Left ventricle myocardium superior (tissue), 1 donor: ENCODE measurements around the gene NPIPB13. TPM values are rescaled to one million over a fixed set of nuclear protein-coding genes. Genes with fewer than 3 reads are reported as not detected.
A peak's percentile ranks its signal among the peaks of the same experiment; 100 is the strongest.
"Not testable (repeated sequence)": the region's sequence is repeated elsewhere in the genome, so short reads cannot be mapped to it uniquely, and the experiment has no call there.

ENCODE experiments used
- ATAC-seq: fragments of 200-7000 bp; cut with Tn5 transposase; one replicate; pipeline ENCODE4 v1.9.1; 2020; ENCODE audit warnings: mild to moderate bottlenecking, moderate library complexity
- DNase-seq: peaks from one replicate; pipeline ENCODE4 v3.0.0-alpha.2; 2020
- intact Hi-C: fragments of 100-400 bp; cut with micrococcal nuclease; formaldehyde crosslinking; loops from one replicate; pipeline ENCODE4 v1.11.0; 2022
- long read RNA-seq: library from polyadenylated mRNA; unstranded; transcript quantifications from one replicate; pipeline ENCODE4 v2.0.0, GENCODE V29; 2021
- total RNA-seq: library from RNA; stranded (reverse); fragmentation: NEBNext Ultra II Directional; extraction: Animal tissue kit (Norgen Biotek cat#: 25700); gene quantifications from one replicate; pipeline ENCODE4 v1.2.1, GENCODE V29; 2021
- donor health status: DM: no; HTN: yes; CAD: no; lungs with severe emphysema.

The NPIPB13 gene
- total RNA-seq, result 3.5 TPM
- long read RNA-seq, partial matches to known transcripts, result 0 of 1 reads
- long read RNA-seq, other reads (novel, unspliced or antisense), result 1 of 1 reads

DNA sequence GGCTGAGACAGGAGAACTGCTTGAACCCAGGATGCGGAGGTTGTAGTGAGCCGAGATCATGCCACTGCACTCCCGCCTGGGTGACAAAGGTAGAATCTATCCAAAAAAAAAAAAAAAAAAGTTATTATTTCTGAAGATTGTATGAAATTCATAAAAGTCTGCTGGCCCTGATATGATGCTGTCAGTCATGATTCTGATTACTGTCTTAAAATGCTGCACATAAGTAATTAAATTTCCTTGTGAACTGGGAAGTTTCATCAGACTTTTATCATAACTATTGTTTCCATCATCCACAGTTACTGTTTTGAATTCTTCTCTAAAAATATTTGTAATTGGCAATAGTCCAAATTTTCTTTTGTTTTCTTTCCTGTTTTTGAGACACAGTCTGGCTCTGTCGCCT is at the start of gene NPIPB13:
Gene NPIPB13 (minus strand): TSS at position 101 of the 400 bp plus-strand sequence. CDS start 2,906 bp downstream, outside the sequence.
- intact Hi-C loops, result not testable (repeated sequence)

GRCh38 chr16:30282357-30282756 is 34.1 kb upstream of the NPIPB13 start:
- DNase-seq, ATAC-seq, intact Hi-C loops: not testable (repeated sequence)

More for the DNA sequence above, at the start of gene NPIPB13:
- not testable (repeated sequence) for ATAC-seq, DNase-seq

GRCh38 chr16:30278523-30278922 is 30.2 kb upstream of the NPIPB13 start:
- ATAC-seq, intact Hi-C loops, DNase-seq: not testable (repeated sequence)

DNA sequence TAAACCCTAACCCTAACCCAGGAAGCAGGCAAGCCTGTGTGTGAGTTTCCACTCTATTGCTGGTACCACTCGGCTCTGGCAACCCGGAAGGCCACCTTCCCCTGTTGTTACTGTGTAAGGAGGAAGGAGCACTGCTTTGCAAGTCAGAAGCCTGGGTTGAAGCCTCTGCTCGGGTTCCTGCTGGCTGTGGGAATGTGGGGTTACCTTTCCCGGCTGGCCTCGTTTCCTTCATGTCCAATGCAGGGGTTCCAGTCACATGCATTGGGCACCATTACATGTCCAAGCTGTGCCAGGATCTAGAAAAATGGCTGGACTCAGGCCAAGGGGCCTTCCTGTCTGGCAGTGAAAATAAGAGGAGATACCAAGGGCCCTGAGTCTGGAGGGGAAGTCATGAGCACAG is 31.2 kb downstream of the NPIPB13 start:
- DNase-seq, result peak; percentile 3
- intact Hi-C loops, ATAC-seq: not testable (repeated sequence)

DNA sequence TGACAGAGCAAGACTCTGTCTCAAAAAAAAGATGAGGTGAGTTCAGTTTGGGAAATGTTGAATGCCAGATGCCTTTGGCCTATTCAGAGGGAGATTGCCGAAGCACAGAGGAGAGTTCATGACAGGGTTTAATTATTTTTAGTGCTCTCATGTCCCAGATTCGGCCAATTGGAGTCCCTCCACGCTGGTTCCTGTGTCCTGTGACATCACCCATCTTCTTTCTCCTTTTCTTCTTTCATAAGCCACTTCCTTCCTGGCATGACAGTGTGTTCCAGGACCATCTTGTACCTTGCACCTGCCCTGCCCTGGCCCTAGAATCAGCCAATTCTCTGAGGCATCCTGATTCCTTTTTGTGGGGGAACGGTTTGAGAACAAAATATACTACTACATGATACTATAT is 36.9 kb downstream of the NPIPB13 start:
- intact Hi-C loops, ATAC-seq: not testable (repeated sequence)

GRCh38 chr16:30209032-30209431 is 39.2 kb downstream of the NPIPB13 start:
- ATAC-seq, result peak; percentile 52
- intact Hi-C loops, DNase-seq: not testable (repeated sequence)

More for the DNA sequence above, 36.9 kb downstream of the NPIPB13 start:
- not testable (repeated sequence) for DNase-seq

GRCh38 chr16:30207063-30207704 is 41.1 kb downstream of the NPIPB13 start:
- peak; percentile 31 for ATAC-seq
- intact Hi-C loops, result not testable (repeated sequence)
- peak; percentile 18 for DNase-seq

DNA sequence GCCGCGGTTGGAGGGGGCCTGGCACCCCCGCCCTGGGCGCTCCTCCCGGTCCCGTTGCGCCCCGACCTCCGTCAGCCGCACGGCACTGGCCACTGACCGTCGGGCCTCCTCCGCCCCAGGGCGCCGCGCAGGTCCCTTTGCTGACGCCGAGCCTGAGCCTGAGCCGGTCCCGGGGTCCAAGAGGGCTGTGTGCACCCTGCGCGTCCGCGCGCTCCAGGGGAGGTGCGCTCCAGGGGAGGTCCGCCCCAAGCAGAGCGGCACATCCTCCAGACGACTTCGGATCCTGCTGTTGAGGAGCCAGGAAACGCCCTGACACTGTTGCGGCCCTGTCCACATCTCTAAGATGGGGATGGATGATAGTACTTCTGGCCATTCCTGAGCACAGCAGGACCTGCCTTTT is 42.0 kb downstream of the NPIPB13 start:
- DNase-seq, intact Hi-C loops: not testable (repeated sequence)
- ATAC-seq, result peak; percentile 37

- intact Hi-C loops, result not testable (repeated sequence)
- DNase-seq (peak; percentile 31), ATAC-seq (peak; percentile 73)
Measured at GRCh38 chr16:30205541-30206236, 42.6 kb downstream of the NPIPB13 start.

- ATAC-seq, result peak; percentile 42
- DNase-seq, intact Hi-C loops: not testable (repeated sequence)
Measured at GRCh38 chr16:30199608-30200343, 48.5 kb downstream of the NPIPB13 start.

DNA sequence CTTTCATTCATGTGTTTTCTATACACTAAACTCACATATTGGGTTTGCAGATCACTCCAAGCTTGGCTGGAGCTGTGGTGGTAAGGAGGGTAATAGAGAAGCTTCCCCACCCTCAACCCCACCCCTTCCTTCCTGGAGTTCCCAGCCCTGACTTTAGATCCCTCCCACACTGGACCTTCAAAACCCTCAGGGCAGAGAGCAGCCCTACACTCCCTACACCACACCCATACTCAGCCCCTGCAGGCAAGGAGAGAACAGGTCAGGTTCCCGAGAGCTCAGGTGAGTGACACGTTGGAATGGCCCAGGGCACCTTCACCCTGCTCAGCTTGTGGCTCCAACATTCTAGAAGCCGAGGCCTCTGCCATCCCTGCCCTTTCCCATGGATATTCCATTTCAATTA is 49.2 kb downstream of the NPIPB13 start, which contains the start of gene SULT1A3:
Gene SULT1A3 (plus strand): TSS at position 207 of the 400 bp plus-strand sequence. CDS start 1,474 bp downstream, outside the sequence.
- peak; percentile 31 for ATAC-seq
- DNase-seq, intact Hi-C loops: not testable (repeated sequence)

Other genes starting within 250 kb of the NPIPB13 start
- gene DOC2A, start 237.5 kb downstream of the NPIPB13 start, total RNA-seq, result 0.82 TPM
- not detected for gene C16orf92, start 225.3 kb downstream of the NPIPB13 start, total RNA-seq
- not detected for gene TLCD3B, start 217.2 kb downstream of the NPIPB13 start, total RNA-seq
- 4,258 TPM for gene ALDOA, start 182.7 kb downstream of the NPIPB13 start, total RNA-seq
- gene PPP4C, start 172.5 kb downstream of the NPIPB13 start, total RNA-seq, result 33.1 TPM
- gene TBX6, start 156.6 kb downstream of the NPIPB13 start, total RNA-seq, result 0.79 TPM
- gene YPEL3, start 152.3 kb downstream of the NPIPB13 start, total RNA-seq, result 66.0 TPM
- gene GDPD3, start 134.9 kb downstream of the NPIPB13 start, total RNA-seq, result 2.0 TPM
- gene MAPK3, start 125.3 kb downstream of the NPIPB13 start, total RNA-seq, result 44.7 TPM
- gene CORO1A, start 64.9 kb downstream of the NPIPB13 start, total RNA-seq, result 10.3 TPM
- gene BOLA2B, start 54.8 kb downstream of the NPIPB13 start, total RNA-seq, result 49.5 TPM
- 16.5 TPM for gene SLX1A, start 54.6 kb downstream of the NPIPB13 start, total RNA-seq
- 12.5 TPM for gene SULT1A3, start 49.2 kb downstream of the NPIPB13 start, total RNA-seq
- 29.3 TPM for gene CD2BP2, start 106.8 kb upstream of the NPIPB13 start, total RNA-seq
- 26.4 TPM for gene TBC1D10B, start 122.0 kb upstream of the NPIPB13 start, total RNA-seq
- not detected for gene MYL11, start 126.3 kb upstream of the NPIPB13 start, total RNA-seq
- gene SEPTIN1, start 134.1 kb upstream of the NPIPB13 start, total RNA-seq, result 2.5 TPM
- gene ZNF48, start 146.9 kb upstream of the NPIPB13 start, total RNA-seq, result 5.2 TPM
- gene ZNF771, start 159.1 kb upstream of the NPIPB13 start, total RNA-seq, result 6.1 TPM
- gene DCTPP1, start 181.6 kb upstream of the NPIPB13 start, total RNA-seq, result 37.5 TPM
- 30.6 TPM for gene SEPHS2, start 197.4 kb upstream of the NPIPB13 start, total RNA-seq
- gene ITGAL, start 224.3 kb upstream of the NPIPB13 start, total RNA-seq, result 3.3 TPM